Gastroesophageal sphincter (tissue), 3 donors: ENCODE data around the gene SUGCT.

Source experiments
- EP300 ChIP-seq: sonication (generic); formaldehyde crosslinking; IDR thresholded peaks from one replicate; pipeline ENCODE4 v1.6.1; 2017; ENCODE audit warnings: antibody characterized with exemption, mild to moderate bottlenecking
- POLR2AphosphoS5 ChIP-seq: sonication (generic); formaldehyde crosslinking; IDR thresholded peaks from one replicate; pipeline ENCODE4 v1.6.1; 2017; ENCODE audit warnings: antibody characterized with exemption
- TF ChIP-seq, protein P1 (sequence below), 4 experiments: fragments of 200-600 bp in 2 of 4; fragments of 450-650 bp in 2 of 4; sonication (generic) in 1 of 4; IDR thresholded peaks; one replicate each; pipeline ENCODE4 v1.5.1; 2017 to 2019; ENCODE audit warnings: antibody characterized with exemption in 4 of 4, mild to moderate bottlenecking in 2 of 4, moderate library complexity in 2 of 4

DNA sequence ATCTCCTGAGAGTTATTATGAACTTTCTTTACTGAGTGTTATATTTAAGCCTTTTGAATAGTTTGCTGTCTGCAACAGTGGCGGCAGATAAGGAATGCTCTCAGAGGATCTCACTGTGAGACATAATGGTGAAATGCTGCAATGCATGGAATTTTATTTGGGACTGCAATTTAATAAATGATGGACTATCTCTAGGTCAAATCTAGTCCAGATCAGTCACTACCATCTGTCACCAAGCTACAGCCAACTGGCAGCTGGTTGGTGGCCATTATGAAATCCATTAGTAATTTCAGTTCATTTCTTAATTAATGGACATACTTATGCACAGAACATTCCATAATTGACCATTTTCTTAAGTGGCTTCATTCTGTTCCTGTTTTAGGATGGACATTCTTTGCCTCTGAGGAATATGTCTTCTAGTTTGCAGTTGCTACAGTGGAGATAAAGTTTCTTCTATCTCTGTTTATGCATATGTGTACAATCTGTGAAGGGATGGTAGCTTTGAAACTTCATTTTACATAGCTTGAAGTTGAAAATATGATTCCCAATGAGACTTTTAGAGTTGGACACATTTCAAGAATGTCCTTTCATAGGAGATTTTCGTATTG lies 586.6 kb downstream of the SUGCT start:
- TF ChIP-seq POLR2AphosphoS5 (no peak), EP300 (no peak)
- TF ChIP-seq, protein P1, sequence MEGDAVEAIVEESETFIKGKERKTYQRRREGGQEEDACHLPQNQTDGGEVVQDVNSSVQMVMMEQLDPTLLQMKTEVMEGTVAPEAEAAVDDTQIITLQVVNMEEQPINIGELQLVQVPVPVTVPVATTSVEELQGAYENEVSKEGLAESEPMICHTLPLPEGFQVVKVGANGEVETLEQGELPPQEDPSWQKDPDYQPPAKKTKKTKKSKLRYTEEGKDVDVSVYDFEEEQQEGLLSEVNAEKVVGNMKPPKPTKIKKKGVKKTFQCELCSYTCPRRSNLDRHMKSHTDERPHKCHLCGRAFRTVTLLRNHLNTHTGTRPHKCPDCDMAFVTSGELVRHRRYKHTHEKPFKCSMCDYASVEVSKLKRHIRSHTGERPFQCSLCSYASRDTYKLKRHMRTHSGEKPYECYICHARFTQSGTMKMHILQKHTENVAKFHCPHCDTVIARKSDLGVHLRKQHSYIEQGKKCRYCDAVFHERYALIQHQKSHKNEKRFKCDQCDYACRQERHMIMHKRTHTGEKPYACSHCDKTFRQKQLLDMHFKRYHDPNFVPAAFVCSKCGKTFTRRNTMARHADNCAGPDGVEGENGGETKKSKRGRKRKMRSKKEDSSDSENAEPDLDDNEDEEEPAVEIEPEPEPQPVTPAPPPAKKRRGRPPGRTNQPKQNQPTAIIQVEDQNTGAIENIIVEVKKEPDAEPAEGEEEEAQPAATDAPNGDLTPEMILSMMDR (IDR thresholded peaks at IDR 0.05): no peak
